ENCODE measurements around the gene KCNH2.

DNA sequence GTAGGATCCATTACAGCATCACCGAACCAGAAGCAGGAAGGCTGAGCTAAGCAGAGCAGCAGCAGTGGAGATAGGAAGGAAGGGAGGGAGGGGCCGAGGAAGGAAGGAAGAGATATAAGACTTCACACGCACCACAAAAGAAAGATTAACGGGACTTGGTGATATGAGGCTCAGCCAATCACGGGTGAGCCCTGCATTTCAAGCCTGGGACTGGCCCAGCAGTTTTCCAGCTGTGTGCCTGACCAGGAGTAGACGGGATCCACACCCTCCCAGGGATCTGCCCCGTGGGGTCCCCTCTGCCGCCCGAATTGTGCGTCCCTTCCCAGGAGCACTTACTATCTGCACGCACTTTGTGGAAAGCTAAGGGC is 30.0 kb upstream of the KCNH2 start:
- TF ChIP-seq CTCF (IDR thresholded peaks at IDR 0.05) (no peak), POLR2A (IDR thresholded peaks at IDR 0.05) (no peak)

Measured in lower leg skin (tissue), 3 donors.